H1 (cell line): Measurements from ENCODE around the gene TNS1. TPM values are rescaled to one million over a fixed set of nuclear protein-coding genes. Genes with fewer than 3 reads are reported as not detected.

Experiments
- CBX8 ChIP-seq: fragments of 300-800, 300-1000 bp; sonication (generic); IDR thresholded peaks from 2 replicates; pipeline ENCODE4 v1.7.1; 2016; ENCODE audit warnings: low read depth, low read length, borderline replicate concordance
- EGR1 ChIP-seq: IDR thresholded peaks from 2 replicates; pipeline ENCODE4 v1.6.1; 2011; ENCODE audit warnings: low read depth, low read length, borderline replicate concordance
- EZH2 ChIP-seq: fragments of 200-600 bp; sonication (generic); IDR thresholded peaks from 2 replicates; pipeline ENCODE4 v1.7.1; 2012; ENCODE audit warnings: low read depth, mild to moderate bottlenecking, moderate library complexity, low read length, inconsistent platforms; ENCODE audit not compliant: severe bottlenecking
- KDM1A ChIP-seq: fragments of 200-600, 300-600 bp; sonication (generic); IDR thresholded peaks from 2 replicates; pipeline ENCODE4 v1.7.1; 2016; ENCODE audit warnings: mild to moderate bottlenecking, low read length, borderline replicate concordance
- KDM5A ChIP-seq: fragments of 200-600 bp; IDR thresholded peaks from 2 replicates; pipeline ENCODE4 v1.7.1; 2012; ENCODE audit warnings: mild to moderate bottlenecking, low read length, inconsistent platforms, mixed read lengths
- POU5F1 ChIP-seq: IDR thresholded peaks from 2 replicates; pipeline ENCODE4 v1.6.1; 2011; ENCODE audit warnings: low read depth, mild to moderate bottlenecking, low read length, moderate library complexity
- SIN3A ChIP-seq, 2 experiments: IDR thresholded peaks in 1 of 2; conservative IDR thresholded peaks in 1 of 2; 2 replicates each; pipeline ENCODE4 v1.6.1; 2011 to 2012; ENCODE audit warnings: low read length in 2 of 2, improper control_type of control experiment in 1 of 2, low read depth in 1 of 2, mild to moderate bottlenecking in 1 of 2
- ZNF274 ChIP-seq: IDR thresholded peaks from 2 replicates; pipeline ENCODE4 v1.7.0; 2012; ENCODE audit warnings: low read length, borderline replicate concordance; ENCODE audit errors: extremely low read depth
- polyA plus RNA-seq, 7 experiments: library from polyadenylated mRNA; depleted of rRNA in 3 of 7; stranded (reverse) in 5 of 7; unstranded in 2 of 7; fragments of >200 nt in 5 of 7; fragments of 200-250 nt in 2 of 7; gene quantifications; 1 replicate in 5 of 7; 2 replicates in 1 of 7; 4 replicates in 1 of 7; pipeline versions ENCODE4 v1.2.1 to v1.2.3, GENCODE V29; 2011 to 2013; ENCODE audit warnings: missing spikeins in 2 of 7, mixed read lengths in 2 of 7
- total RNA-seq: library from RNA; stranded (reverse); fragmentation: NEBNext Ultra II Directional; extraction: Animal tissue kit (Norgen Biotek cat#: 25700); gene quantifications from 2 replicates; pipeline ENCODE4 v1.2.1, GENCODE V29; 2021

The TNS1 gene
- total and polyA plus RNA-seq, 2 of the 8 experiments (the other 6 are each of a cell fraction or from before 2014, with no cell fraction given): 1.5 to 5.1 TPM

GRCh38 chr2:217913436-217913835, 89.4 kb downstream of the TNS1 start (continued):
- TF ChIP-seq EGR1 (no peak), KDM1A (no peak), EZH2 (no peak), POU5F1 (no peak), KDM5A (no peak), ZNF274 (no peak), CBX8 (no peak), SIN3A (conservative IDR thresholded peaks at IDR 0.05 in 1 of 2, IDR thresholded peaks at IDR 0.05 in 1 of 2; ENCODE audit: low read depth in 1 of 2, low read length in 2 of 2) (no peak)
